Measurements from ENCODE around the gene FGGY.

FGGY gene

DNA sequence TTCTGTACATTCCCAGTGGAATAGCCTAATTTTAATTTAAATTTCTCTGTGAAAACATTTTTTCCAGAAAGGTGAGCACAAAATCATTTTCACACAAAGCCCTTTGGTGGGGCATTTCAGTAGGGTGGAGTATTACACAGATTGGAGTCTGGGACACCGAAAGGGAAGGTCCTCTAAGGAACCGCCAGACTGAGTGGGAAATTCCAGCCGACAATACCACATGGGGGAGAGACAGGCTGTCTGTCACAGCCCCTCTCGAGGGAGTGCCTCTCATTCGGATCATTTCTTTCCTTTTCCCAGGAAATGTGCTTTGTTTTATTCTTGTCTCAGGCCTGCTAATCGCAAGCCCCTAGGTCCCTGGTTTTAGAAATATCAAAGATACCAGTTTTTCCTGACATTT is 367.3 kb downstream of the FGGY start:
- no peak for TF ChIP-seq EZH2 (IDR thresholded peaks at IDR 0.05; ENCODE audit: borderline replicate concordance, low read depth, low read length, severe bottlenecking)
- TF ChIP-seq, protein P1, sequence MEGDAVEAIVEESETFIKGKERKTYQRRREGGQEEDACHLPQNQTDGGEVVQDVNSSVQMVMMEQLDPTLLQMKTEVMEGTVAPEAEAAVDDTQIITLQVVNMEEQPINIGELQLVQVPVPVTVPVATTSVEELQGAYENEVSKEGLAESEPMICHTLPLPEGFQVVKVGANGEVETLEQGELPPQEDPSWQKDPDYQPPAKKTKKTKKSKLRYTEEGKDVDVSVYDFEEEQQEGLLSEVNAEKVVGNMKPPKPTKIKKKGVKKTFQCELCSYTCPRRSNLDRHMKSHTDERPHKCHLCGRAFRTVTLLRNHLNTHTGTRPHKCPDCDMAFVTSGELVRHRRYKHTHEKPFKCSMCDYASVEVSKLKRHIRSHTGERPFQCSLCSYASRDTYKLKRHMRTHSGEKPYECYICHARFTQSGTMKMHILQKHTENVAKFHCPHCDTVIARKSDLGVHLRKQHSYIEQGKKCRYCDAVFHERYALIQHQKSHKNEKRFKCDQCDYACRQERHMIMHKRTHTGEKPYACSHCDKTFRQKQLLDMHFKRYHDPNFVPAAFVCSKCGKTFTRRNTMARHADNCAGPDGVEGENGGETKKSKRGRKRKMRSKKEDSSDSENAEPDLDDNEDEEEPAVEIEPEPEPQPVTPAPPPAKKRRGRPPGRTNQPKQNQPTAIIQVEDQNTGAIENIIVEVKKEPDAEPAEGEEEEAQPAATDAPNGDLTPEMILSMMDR (IDR thresholded peaks at IDR 0.05; ENCODE audit: borderline replicate concordance, extremely low read depth, low read length, poor library complexity, severe bottlenecking): no peak
- ATAC-seq (ENCODE audit: insufficient read depth, low read depth) (no peak), DNase-seq (no peak)
- H3K9me3 ChIP-seq (ENCODE audit: insufficient read depth, low read length, severe bottlenecking): no peaks in the 10 kb centered on the region
- no peaks in the 10 kb centered on the region for H3K27me3 ChIP-seq (ENCODE audit: insufficient read depth, low read length, poor library complexity)
- H3K4me1 ChIP-seq (ENCODE audit: insufficient read depth, low read length): no peaks in the 10 kb centered on the region
- no peak overlapping the region for H3K4me3 ChIP-seq (ENCODE audit: low read depth in 1 of 2, low read length in 2 of 2)
- no peak overlapping the region for H3K4me2 ChIP-seq (ENCODE audit: insufficient read depth, low read length)
- H4K20me1 ChIP-seq (ENCODE audit: insufficient read depth, low read length): no peaks in the 10 kb centered on the region
- H3K36me3 ChIP-seq (ENCODE audit: insufficient read depth, low read length): no peaks in the 10 kb centered on the region
- no peak overlapping the region for H3K9ac ChIP-seq (ENCODE audit: low read depth, low read length)
- no peak overlapping the region for H2AFZ ChIP-seq (ENCODE audit: low read depth, low read length)
- no peak overlapping the region for H3K27ac ChIP-seq (ENCODE audit: low read length)
- no peaks in the 10 kb centered on the region for H3K79me2 ChIP-seq (ENCODE audit: insufficient read depth, low read length)

DNA sequence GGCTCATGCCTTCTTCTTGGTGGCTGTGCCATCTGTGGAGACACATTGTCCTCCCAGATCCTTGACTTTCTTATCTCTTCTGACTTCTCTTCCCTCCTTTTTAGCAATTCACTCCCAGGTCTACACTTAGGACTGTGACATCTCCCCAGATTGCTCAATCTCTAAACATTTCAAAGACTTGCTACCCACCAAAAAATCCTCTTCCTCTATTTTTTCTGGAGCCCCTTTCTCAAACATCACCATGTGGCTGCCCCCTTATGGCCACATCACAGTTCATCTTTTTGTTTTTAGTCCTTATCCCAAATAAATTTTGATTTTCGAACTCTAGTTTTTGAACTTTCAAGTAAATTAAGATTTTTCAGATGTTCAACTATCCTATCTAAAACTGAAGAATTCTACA is 369.2 kb downstream of the FGGY start:
- H3K4me2 ChIP-seq (ENCODE audit: insufficient read depth, low read length): no peak overlapping the region
- H3K4me3 ChIP-seq (ENCODE audit: low read depth in 1 of 2, low read length in 2 of 2): no peak overlapping the region
- no peaks in the 10 kb centered on the region for H3K27me3 ChIP-seq (ENCODE audit: insufficient read depth, low read length, poor library complexity)
- H3K79me2 ChIP-seq (ENCODE audit: insufficient read depth, low read length): no peaks in the 10 kb centered on the region
- H3K9me3 ChIP-seq (ENCODE audit: insufficient read depth, low read length, severe bottlenecking): no peaks in the 10 kb centered on the region
- H2AFZ ChIP-seq (ENCODE audit: low read depth, low read length): no peak overlapping the region
- H3K27ac ChIP-seq (ENCODE audit: low read length): no peak overlapping the region
- no peak for TF ChIP-seq EZH2 (IDR thresholded peaks at IDR 0.05; ENCODE audit: borderline replicate concordance, low read depth, low read length, severe bottlenecking)
- TF ChIP-seq, protein P1 (IDR thresholded peaks at IDR 0.05; ENCODE audit: borderline replicate concordance, extremely low read depth, low read length, poor library complexity, severe bottlenecking): peak; percentile 16
- H4K20me1 ChIP-seq (ENCODE audit: insufficient read depth, low read length): no peaks in the 10 kb centered on the region
- no peak overlapping the region for H3K9ac ChIP-seq (ENCODE audit: low read depth, low read length)
- ATAC-seq (ENCODE audit: insufficient read depth, low read depth) (no peak), DNase-seq (no peak)
- no peaks in the 10 kb centered on the region for H3K4me1 ChIP-seq (ENCODE audit: insufficient read depth, low read length)
- no peaks in the 10 kb centered on the region for H3K36me3 ChIP-seq (ENCODE audit: insufficient read depth, low read length)

DNA sequence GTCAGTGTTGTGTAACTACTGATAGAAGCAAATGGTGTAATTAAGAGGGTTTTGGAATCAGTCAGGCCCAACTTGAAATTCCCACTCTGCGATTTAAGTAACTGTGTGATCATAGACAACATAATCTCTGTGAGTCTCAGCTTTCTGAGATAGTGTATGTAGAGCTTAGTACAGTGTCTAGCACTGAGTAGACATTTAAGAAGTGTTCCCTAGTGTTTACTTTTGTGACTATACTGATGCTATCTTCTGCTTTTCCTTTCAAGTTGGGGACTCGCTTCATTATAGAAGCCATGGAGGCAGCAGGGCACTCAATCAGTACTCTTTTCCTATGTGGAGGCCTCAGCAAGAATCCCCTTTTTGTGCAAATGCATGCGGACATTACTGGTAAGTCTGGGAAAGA is 370.1 kb downstream of the FGGY start:
- Histone ChIP-seq H3K9ac (ENCODE audit: low read depth, low read length) (no peak overlapping the region), H3K9me3 (ENCODE audit: insufficient read depth, low read length, severe bottlenecking) (no peaks in the 10 kb centered on the region), H3K4me1 (ENCODE audit: insufficient read depth, low read length) (no peaks in the 10 kb centered on the region), H4K20me1 (ENCODE audit: insufficient read depth, low read length) (no peaks in the 10 kb centered on the region), H3K4me2 (ENCODE audit: insufficient read depth, low read length) (no peak overlapping the region), H3K27me3 (ENCODE audit: insufficient read depth, low read length, poor library complexity) (no peaks in the 10 kb centered on the region), H3K36me3 (ENCODE audit: insufficient read depth, low read length) (no peaks in the 10 kb centered on the region), H3K4me3 (ENCODE audit: low read depth in 1 of 2, low read length in 2 of 2) (no peak overlapping the region), H3K27ac (ENCODE audit: low read length) (no peak overlapping the region), H3K79me2 (ENCODE audit: insufficient read depth, low read length) (no peaks in the 10 kb centered on the region), H2AFZ (ENCODE audit: low read depth, low read length) (no peak overlapping the region)
- DNase-seq (no peak), ATAC-seq (ENCODE audit: insufficient read depth, low read depth) (no peak)
- TF ChIP-seq, protein P1 (IDR thresholded peaks at IDR 0.05; ENCODE audit: borderline replicate concordance, extremely low read depth, low read length, poor library complexity, severe bottlenecking): no peak
- no peak for TF ChIP-seq EZH2 (IDR thresholded peaks at IDR 0.05; ENCODE audit: borderline replicate concordance, low read depth, low read length, severe bottlenecking)

DNA sequence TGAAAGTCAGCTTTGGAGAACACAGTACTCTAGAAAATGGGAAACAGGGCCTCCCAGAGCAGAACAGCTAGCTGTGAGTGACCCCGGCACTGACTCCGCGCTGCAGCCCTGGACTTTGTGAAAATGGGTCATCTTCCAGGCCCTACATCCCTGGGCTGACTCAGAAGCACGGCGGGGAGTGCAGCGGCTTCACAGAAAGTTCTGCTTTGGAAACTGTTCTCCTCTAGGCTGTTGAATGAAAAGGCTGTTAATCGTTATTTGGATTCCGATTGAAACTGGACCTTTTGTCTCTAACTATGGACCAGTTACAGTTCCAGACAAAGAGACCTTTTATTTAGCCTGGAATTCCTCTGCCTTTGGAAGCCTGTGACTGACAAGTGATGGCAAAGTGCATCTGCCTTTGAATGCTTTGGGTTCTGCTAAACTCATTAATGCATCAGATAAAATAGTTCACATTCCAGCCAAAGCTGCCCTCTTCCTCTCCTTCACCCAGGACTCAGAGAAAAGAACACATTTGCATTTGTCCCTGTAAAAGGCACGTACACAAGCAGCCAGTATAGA is 372.9 kb downstream of the FGGY start:
- Histone ChIP-seq H3K9ac (ENCODE audit: low read depth, low read length) (no peak overlapping the region), H3K36me3 (ENCODE audit: insufficient read depth, low read length) (no peaks in the 10 kb centered on the region)
- no peak for ATAC-seq (ENCODE audit: insufficient read depth, low read depth)

More for the DNA sequence above, 372.9 kb downstream of the FGGY start:
- Histone ChIP-seq H3K9me3 (ENCODE audit: insufficient read depth, low read length, severe bottlenecking) (no peaks in the 10 kb centered on the region), H2AFZ (ENCODE audit: low read depth, low read length) (no peak overlapping the region), H3K27me3 (ENCODE audit: insufficient read depth, low read length, poor library complexity) (no peaks in the 10 kb centered on the region), H3K4me2 (ENCODE audit: insufficient read depth, low read length) (no peak overlapping the region), H3K79me2 (ENCODE audit: insufficient read depth, low read length) (no peaks in the 10 kb centered on the region), H3K4me1 (ENCODE audit: insufficient read depth, low read length) (no peaks in the 10 kb centered on the region), H3K27ac (ENCODE audit: low read length) (no peak overlapping the region), H3K4me3 (ENCODE audit: low read depth in 1 of 2, low read length in 2 of 2) (no peak overlapping the region), H4K20me1 (ENCODE audit: insufficient read depth, low read length) (no peaks in the 10 kb centered on the region)
- no peak for DNase-seq
- TF ChIP-seq, protein P1 (IDR thresholded peaks at IDR 0.05; ENCODE audit: borderline replicate concordance, extremely low read depth, low read length, poor library complexity, severe bottlenecking): no peak
- no peak for TF ChIP-seq EZH2 (IDR thresholded peaks at IDR 0.05; ENCODE audit: borderline replicate concordance, low read depth, low read length, severe bottlenecking)

Data from DND-41 (cell line).